GM12878 (cell line): ENCODE data around the gene BBLN.

Experiments used
- BRCA1 ChIP-seq: IDR thresholded peaks from 2 replicates; pipeline ENCODE4 v1.6.1; 2011; ENCODE audit warnings: low read depth, low read length, improper control_type of control experiment
- CHD4 ChIP-seq: fragments of 200-600 bp; sonication (generic); IDR thresholded peaks from 2 replicates; pipeline ENCODE4 v1.6.1; 2016; ENCODE audit warnings: mild to moderate bottlenecking
- EP300 ChIP-seq, 2 experiments: fragments of 150-350 bp in 1 of 2; IDR thresholded peaks; 2 replicates each; pipeline ENCODE4 v1.6.1; 2011 to 2012; ENCODE audit warnings: low read depth in 2 of 2, low read length in 2 of 2, borderline replicate concordance in 1 of 2, improper control_type of control experiment in 1 of 2, inconsistent platforms in 1 of 2; ENCODE audit not compliant: control insufficient read depth in 1 of 2
- EZH2 ChIP-seq: IDR thresholded peaks from 2 replicates; pipeline ENCODE4 v1.6.1; 2012; ENCODE audit warnings: low read depth, mild to moderate bottlenecking, control low read depth, inconsistent platforms, low read length, borderline replicate concordance; ENCODE audit not compliant: control insufficient read depth
- MLLT1 ChIP-seq: fragments of 450-650 bp; IDR thresholded peaks from 2 replicates; pipeline ENCODE4 v1.6.1; 2016; ENCODE audit warnings: mild to moderate bottlenecking
- NR2F1 ChIP-seq: fragments of 450-650 bp; conservative IDR thresholded peaks from 2 replicates; pipeline ENCODE4 v1.6.1; 2017; ENCODE audit warnings: mild to moderate bottlenecking
- POLR2A ChIP-seq: IDR thresholded peaks from 2 replicates; pipeline ENCODE4 v1.6.1; 2011; ENCODE audit warnings: low read depth, mild to moderate bottlenecking, low read length
- RBBP5 ChIP-seq: fragments of 200-600 bp; sonication (generic); conservative IDR thresholded peaks from 2 replicates; pipeline ENCODE4 v1.6.1; 2016
- SMAD5 ChIP-seq: IDR thresholded peaks from 2 replicates; pipeline ENCODE4 v1.6.1; 2016; ENCODE audit warnings: antibody characterized with exemption, low read depth
- ZZZ3 ChIP-seq: IDR thresholded peaks from 2 replicates; pipeline ENCODE4 v1.6.1; 2011; ENCODE audit warnings: low read depth; ENCODE audit not compliant: control insufficient read depth, insufficient read length
- TF ChIP-seq, protein P1 (sequence below), 3 experiments: IDR thresholded peaks in 2 of 3; conservative IDR thresholded peaks in 1 of 3; 2 replicates each; pipeline ENCODE4 v1.5.1; 2011; ENCODE audit warnings: low read depth in 3 of 3, low read length in 3 of 3, mild to moderate bottlenecking in 3 of 3, control low read depth in 2 of 3, moderate library complexity in 2 of 3, inconsistent platforms in 1 of 3, mixed read lengths in 1 of 3; ENCODE audit not compliant: control insufficient read depth in 2 of 3, insufficient read depth in 1 of 3; ENCODE audit errors: extremely low read depth in 1 of 3
- TF ChIP-seq, protein P2 (sequence below): IDR thresholded peaks from 2 replicates; pipeline ENCODE4 v1.6.1; 2012; ENCODE audit warnings: mild to moderate bottlenecking, low read depth, low read length

GRCh38 chr9:128149001-128149701 is 10.9 kb upstream of the BBLN start, which contains the start of gene LCN2:
- TF ChIP-seq MLLT1 (no peak), EZH2 (no peak), BRCA1 (no peak), CHD4 (no peak), POLR2A (no peak), EP300 (IDR thresholded peaks at IDR 0.05; ENCODE audit: borderline replicate concordance in 1 of 2, control insufficient read depth in 1 of 2, low read depth in 2 of 2, low read length in 2 of 2) (no peak), RBBP5 (no peak), SMAD5 (no peak), NR2F1 (no peak), ZZZ3 (no peak)
- TF ChIP-seq, protein P1, sequence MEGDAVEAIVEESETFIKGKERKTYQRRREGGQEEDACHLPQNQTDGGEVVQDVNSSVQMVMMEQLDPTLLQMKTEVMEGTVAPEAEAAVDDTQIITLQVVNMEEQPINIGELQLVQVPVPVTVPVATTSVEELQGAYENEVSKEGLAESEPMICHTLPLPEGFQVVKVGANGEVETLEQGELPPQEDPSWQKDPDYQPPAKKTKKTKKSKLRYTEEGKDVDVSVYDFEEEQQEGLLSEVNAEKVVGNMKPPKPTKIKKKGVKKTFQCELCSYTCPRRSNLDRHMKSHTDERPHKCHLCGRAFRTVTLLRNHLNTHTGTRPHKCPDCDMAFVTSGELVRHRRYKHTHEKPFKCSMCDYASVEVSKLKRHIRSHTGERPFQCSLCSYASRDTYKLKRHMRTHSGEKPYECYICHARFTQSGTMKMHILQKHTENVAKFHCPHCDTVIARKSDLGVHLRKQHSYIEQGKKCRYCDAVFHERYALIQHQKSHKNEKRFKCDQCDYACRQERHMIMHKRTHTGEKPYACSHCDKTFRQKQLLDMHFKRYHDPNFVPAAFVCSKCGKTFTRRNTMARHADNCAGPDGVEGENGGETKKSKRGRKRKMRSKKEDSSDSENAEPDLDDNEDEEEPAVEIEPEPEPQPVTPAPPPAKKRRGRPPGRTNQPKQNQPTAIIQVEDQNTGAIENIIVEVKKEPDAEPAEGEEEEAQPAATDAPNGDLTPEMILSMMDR (IDR thresholded peaks at IDR 0.05 in 2 of 3, conservative IDR thresholded peaks at IDR 0.05 in 1 of 3; ENCODE audit: control insufficient read depth in 2 of 3, extremely low read depth in 1 of 3, insufficient read depth in 1 of 3, low read depth in 3 of 3, low read length in 3 of 3) = no peak
- TF ChIP-seq, protein P2, sequence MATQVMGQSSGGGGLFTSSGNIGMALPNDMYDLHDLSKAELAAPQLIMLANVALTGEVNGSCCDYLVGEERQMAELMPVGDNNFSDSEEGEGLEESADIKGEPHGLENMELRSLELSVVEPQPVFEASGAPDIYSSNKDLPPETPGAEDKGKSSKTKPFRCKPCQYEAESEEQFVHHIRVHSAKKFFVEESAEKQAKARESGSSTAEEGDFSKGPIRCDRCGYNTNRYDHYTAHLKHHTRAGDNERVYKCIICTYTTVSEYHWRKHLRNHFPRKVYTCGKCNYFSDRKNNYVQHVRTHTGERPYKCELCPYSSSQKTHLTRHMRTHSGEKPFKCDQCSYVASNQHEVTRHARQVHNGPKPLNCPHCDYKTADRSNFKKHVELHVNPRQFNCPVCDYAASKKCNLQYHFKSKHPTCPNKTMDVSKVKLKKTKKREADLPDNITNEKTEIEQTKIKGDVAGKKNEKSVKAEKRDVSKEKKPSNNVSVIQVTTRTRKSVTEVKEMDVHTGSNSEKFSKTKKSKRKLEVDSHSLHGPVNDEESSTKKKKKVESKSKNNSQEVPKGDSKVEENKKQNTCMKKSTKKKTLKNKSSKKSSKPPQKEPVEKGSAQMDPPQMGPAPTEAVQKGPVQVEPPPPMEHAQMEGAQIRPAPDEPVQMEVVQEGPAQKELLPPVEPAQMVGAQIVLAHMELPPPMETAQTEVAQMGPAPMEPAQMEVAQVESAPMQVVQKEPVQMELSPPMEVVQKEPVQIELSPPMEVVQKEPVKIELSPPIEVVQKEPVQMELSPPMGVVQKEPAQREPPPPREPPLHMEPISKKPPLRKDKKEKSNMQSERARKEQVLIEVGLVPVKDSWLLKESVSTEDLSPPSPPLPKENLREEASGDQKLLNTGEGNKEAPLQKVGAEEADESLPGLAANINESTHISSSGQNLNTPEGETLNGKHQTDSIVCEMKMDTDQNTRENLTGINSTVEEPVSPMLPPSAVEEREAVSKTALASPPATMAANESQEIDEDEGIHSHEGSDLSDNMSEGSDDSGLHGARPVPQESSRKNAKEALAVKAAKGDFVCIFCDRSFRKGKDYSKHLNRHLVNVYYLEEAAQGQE = no peak
